ENCODE data around the gene ETV5.

GRCh38 chr3:186080849-186081438 lies 27.9 kb downstream of the ETV5 start:
- TF ChIP-seq CTCF (IDR thresholded peaks at IDR 0.05) (no peak), POLR2AphosphoS5 (IDR thresholded peaks at IDR 0.05) (no peak), POLR2A (IDR thresholded peaks at IDR 0.05) (no peak)
